OCI-LY1 (cell line): Measurements from ENCODE around the gene TSC22D1.

Source experiments
- H2AFZ ChIP-seq: fragments of 200-600 bp; sonication (generic), shearing (Covaris generic); 2 replicates; pipeline ENCODE4 v1.6.0; 2014; ENCODE audit warnings: antibody characterized with exemption, mild to moderate bottlenecking, low read length
- H3F3A ChIP-seq: fragments of 200-600 bp; sonication (generic), shearing (Covaris generic); 2 replicates; pipeline ENCODE4 v1.6.0; 2014; ENCODE audit warnings: mild to moderate bottlenecking, antibody characterized with exemption, low read length, moderate library complexity; ENCODE audit not compliant: insufficient read depth
- H3K27ac ChIP-seq: fragments of 200-600 bp; sonication (generic); 2 replicates; pipeline ENCODE4 v1.5.1; 2014; ENCODE audit warnings: low read length, mixed run types, mild to moderate bottlenecking, low read depth; ENCODE audit not compliant: poor library complexity, severe bottlenecking
- H3K27me3 ChIP-seq: fragments of 200-600 bp; sonication (generic); 2 replicates; pipeline ENCODE4 v1.6.0; 2014; ENCODE audit warnings: antibody characterized with exemption, mild to moderate bottlenecking, low read length, moderate library complexity; ENCODE audit not compliant: insufficient read depth
- H3K36me3 ChIP-seq: fragments of 200-600 bp; sonication (generic); 2 replicates; pipeline ENCODE4 v1.6.1; 2014; ENCODE audit warnings: mild to moderate bottlenecking, antibody characterized with exemption, low read length, moderate library complexity, mixed read lengths; ENCODE audit not compliant: insufficient read depth
- H3K4me1 ChIP-seq: fragments of 200-600 bp; sonication (generic); 2 replicates; pipeline ENCODE4 v1.5.1; 2014; ENCODE audit warnings: mild to moderate bottlenecking, low read length, moderate library complexity; ENCODE audit not compliant: insufficient read depth, severe bottlenecking
- H3K4me2 ChIP-seq: fragments of 200-600 bp; sonication (generic), shearing (Covaris generic); 2 replicates; pipeline ENCODE4 v1.6.1; 2014; ENCODE audit warnings: low read length
- H3K4me3 ChIP-seq: fragments of 200-600 bp; sonication (generic); 2 replicates; pipeline ENCODE4 v1.5.1; 2014; ENCODE audit warnings: low read length, low read depth, mild to moderate bottlenecking, mixed read lengths; ENCODE audit not compliant: poor library complexity, severe bottlenecking
- H3K79me2 ChIP-seq: fragments of 200-600 bp; shearing (Covaris generic); 2 replicates; pipeline ENCODE4 v1.6.1; 2016; ENCODE audit warnings: mixed run types, low read length, mixed read lengths; ENCODE audit not compliant: insufficient read depth
- H3K9ac ChIP-seq: fragments of 200-600 bp; sonication (generic), shearing (Covaris generic); 2 replicates; pipeline ENCODE4 v1.6.1; 2014; ENCODE audit warnings: mild to moderate bottlenecking, low read length, mixed read lengths
- H3K9me2 ChIP-seq: fragments of 200-600 bp; sonication (generic), shearing (Covaris generic); 2 replicates; pipeline ENCODE4 v1.6.1; 2014; ENCODE audit warnings: low read depth, mild to moderate bottlenecking, low read length, mixed read lengths
- H3K9me3 ChIP-seq: fragments of 200-600 bp; shearing (Covaris generic); 2 replicates; pipeline ENCODE4 v1.6.1; 2014; ENCODE audit warnings: low read length, mixed read lengths
- H4K20me1 ChIP-seq: fragments of 200-600 bp; sonication (generic), shearing (Covaris generic); 2 replicates; pipeline ENCODE4 v1.6.0; 2016; ENCODE audit warnings: mild to moderate bottlenecking, low read length; ENCODE audit not compliant: insufficient read depth
- CTCF ChIP-seq: fragments of 200-600 bp; sonication (generic), shearing (Covaris generic); IDR thresholded peaks from 2 replicates; pipeline ENCODE4 v1.5.1; 2017; ENCODE audit warnings: mild to moderate bottlenecking, antibody characterized with exemption, low read length, moderate library complexity, mixed read lengths
- EZH2 ChIP-seq: fragments of 200-600 bp; sonication (generic), shearing (Covaris generic); IDR thresholded peaks from 2 replicates; pipeline ENCODE4 v1.8.0; 2017; ENCODE audit warnings: borderline replicate concordance, mixed run types, mild to moderate bottlenecking, antibody characterized with exemption, low read length, moderate library complexity, mixed read lengths

Gene TSC22D1

GRCh38 chr13:44504116-44504515 lies 72.0 kb downstream of the TSC22D1 start:
- TF ChIP-seq CTCF (no peak), EZH2 (no peak)
- Histone ChIP-seq H3K27me3 (no peaks in the 10 kb centered on the region), H4K20me1 (no peaks in the 10 kb centered on the region), H3K4me2 (no peak overlapping the region), H3K9ac (no peak overlapping the region), H3K4me3 (no peak overlapping the region), H2AFZ (no peak overlapping the region), H3K9me2 (no peaks in the 10 kb centered on the region), H3K79me2 (no peaks in the 10 kb centered on the region), H3K4me1 (no peaks in the 10 kb centered on the region), H3F3A (no peaks in the 10 kb centered on the region), H3K9me3 (no peaks in the 10 kb centered on the region), H3K36me3 (no peaks in the 10 kb centered on the region), H3K27ac (no peak overlapping the region)

- no peak overlapping the region for H2AFZ ChIP-seq
- H3K4me1 ChIP-seq = peaks cover under 1% of the 10 kb centered on the region
- H3K4me3 ChIP-seq = no peak overlapping the region
- no peaks in the 10 kb centered on the region for H3K79me2 ChIP-seq
- TF ChIP-seq EZH2 (no peak), CTCF (no peak)
- no peaks in the 10 kb centered on the region for H4K20me1 ChIP-seq
- H3F3A ChIP-seq = no peaks in the 10 kb centered on the region
- H3K9me2 ChIP-seq = no peaks in the 10 kb centered on the region
- no peaks in the 10 kb centered on the region for H3K9me3 ChIP-seq
- no peaks in the 10 kb centered on the region for H3K27me3 ChIP-seq
- no peak overlapping the region for H3K9ac ChIP-seq
- H3K27ac ChIP-seq = no peak overlapping the region
- H3K4me2 ChIP-seq = no peak overlapping the region
- no peaks in the 10 kb centered on the region for H3K36me3 ChIP-seq
Observed at GRCh38 chr13:44498969-44499368, 77.2 kb downstream of the TSC22D1 start.

GRCh38 chr13:44498502-44498901 lies 77.6 kb downstream of the TSC22D1 start:
- no peaks in the 10 kb centered on the region for H3K9me2 ChIP-seq

More at GRCh38 chr13:44498502-44498901, 77.6 kb downstream of the TSC22D1 start:
- TF ChIP-seq EZH2 (no peak), CTCF (no peak)
- Histone ChIP-seq H3K27ac (no peak overlapping the region), H3K9me3 (no peaks in the 10 kb centered on the region), H3K27me3 (no peaks in the 10 kb centered on the region), H3K79me2 (no peaks in the 10 kb centered on the region), H3K4me3 (no peak overlapping the region), H3K9ac (no peak overlapping the region), H3K4me2 (no peak overlapping the region), H3K4me1 (peaks cover 6% of the 10 kb centered on the region), H4K20me1 (no peaks in the 10 kb centered on the region), H2AFZ (no peak overlapping the region), H3F3A (no peaks in the 10 kb centered on the region), H3K36me3 (no peaks in the 10 kb centered on the region)
